ENCODE measurements around the gene DRD3. TPM values are rescaled to one million over a fixed set of nuclear protein-coding genes. Genes with fewer than 3 reads are reported as not detected.

Gene DRD3
- total and polyA plus RNA-seq, 2 donors (not counting 3 experiments of a cell fraction or from before 2014, with no cell fraction given), result not detected

GRCh38 chr3:114115143-114115542 lies 63.7 kb downstream of the DRD3 start:
- H3K4me3 ChIP-seq (replicated peaks in 1 of 3; ENCODE audit: insufficient read depth in 1 of 3, low read depth in 1 of 3, low read length in 3 of 3), result no peak overlapping the region
- no peak overlapping the region for H2AFZ ChIP-seq (ENCODE audit: low read depth, low read length)
- no peaks in the 10 kb centered on the region for H3K27me3 ChIP-seq (ENCODE audit: control insufficient read depth in 2 of 2, insufficient read depth in 2 of 2, low read length in 2 of 2)
- no peak overlapping the region for H3K4me2 ChIP-seq (ENCODE audit: insufficient read depth, low read length)
- no peak for FAIRE-seq
- DNase-seq (ENCODE audit: low read depth, low spot score), result no peak
- ChIA-PET CTCF (interaction anchor here (1.1 kb wide), 1 partner anchor 40 kb away, joined by 3 read pairs; no protein-coding TSS in a partner anchor), POLR2A (no interaction called here)
- peaks cover 7% of the 10 kb centered on the region for H3K4me1 ChIP-seq (ENCODE audit: control insufficient read depth, extremely low read depth, insufficient read depth, low read length)
- H3K79me2 ChIP-seq (ENCODE audit: control insufficient read depth, insufficient read depth, low read length), result no peaks in the 10 kb centered on the region
- dilution Hi-C loops (cut with MboI; ENCODE audit: extremely low pct_ligation_motif_present, low sequenced_read_pairs) (no loop called here), intact Hi-C loops (cut with micrococcal nuclease) (no loop called here)
- BruUV-seq (replicated peaks), result no TSS peak
- H3K9me3 ChIP-seq (replicated peaks; ENCODE audit: control insufficient read depth, insufficient read depth, low read length), result no peaks in the 10 kb centered on the region
- TF ChIP-seq MYC (IDR thresholded peaks at IDR 0.05; ENCODE audit: low read depth, low read length), result no peak
- no peak for TF ChIP-seq POLR2A (IDR thresholded peaks at IDR 0.05; ENCODE audit: low read depth, low read length)
- TF ChIP-seq JUN (IDR thresholded peaks at IDR 0.05; ENCODE audit: borderline replicate concordance, insufficient read depth, insufficient read length, low read depth), result no peak
- no peak for TF ChIP-seq POLR2AphosphoS5 (IDR thresholded peaks at IDR 0.05; ENCODE audit: insufficient read depth, low read depth, low read length)
- TF ChIP-seq GATA2 (IDR thresholded peaks at IDR 0.05; ENCODE audit: insufficient read depth, insufficient read length, low read depth, low read length), result no peak
- no peak for TF ChIP-seq EZH2 (IDR thresholded peaks at IDR 0.05; ENCODE audit: borderline replicate concordance, low read depth, low read length, severe bottlenecking)
- TF ChIP-seq MAX (IDR thresholded peaks at IDR 0.05; ENCODE audit: insufficient read depth, insufficient read length), result no peak
- TF ChIP-seq CTCF (IDR thresholded peaks at IDR 0.05; ENCODE audit: extremely low read depth in 1 of 2, insufficient read depth in 1 of 2, low read depth in 1 of 2, low read length in 2 of 2), result no peak
- no peak for TF ChIP-seq FOS (IDR thresholded peaks at IDR 0.05; ENCODE audit: borderline replicate concordance, insufficient read depth, low read length)
- no peaks in the 10 kb centered on the region for H3K36me3 ChIP-seq (ENCODE audit: control insufficient read depth in 2 of 2, extremely low read depth in 1 of 2, insufficient read depth in 2 of 2, low read length in 2 of 2)
- no peaks in the 10 kb centered on the region for H3K9me1 ChIP-seq (replicated peaks; ENCODE audit: control insufficient read depth, extremely low read depth, insufficient read depth, low read length)
- no peak overlapping the region for H3K27ac ChIP-seq (ENCODE audit: insufficient read depth, low read depth, low read length)
- no peaks in the 10 kb centered on the region for H4K20me1 ChIP-seq (replicated peaks; ENCODE audit: control insufficient read depth, extremely low read depth, insufficient read depth, low read length)
- H3K9ac ChIP-seq (replicated peaks; ENCODE audit: extremely low read depth, insufficient read depth, low read length), result no peak overlapping the region
